ENCODE results near the gene MGMT. TPM values are rescaled to one million over a fixed set of nuclear protein-coding genes. Genes with fewer than 3 reads are reported as not detected.

The MGMT gene
- polyA plus RNA-seq, 1 donor from 2014 or later = 0.94 TPM

GRCh38 chr10:129544205-129545202, 77.5 kb downstream of the MGMT start:
- Histone ChIP-seq H3K79me2 (replicated peaks; ENCODE audit: insufficient read depth, low read length) (no peaks in the 10 kb centered on the region), H3K36me3 (ENCODE audit: insufficient read depth, low read length) (no peaks in the 10 kb centered on the region), H3K27me3 (ENCODE audit: insufficient read depth, low read depth, low read length) (no peaks in the 10 kb centered on the region), H4K20me1 (ENCODE audit: insufficient read depth) (no peaks in the 10 kb centered on the region), H3K9me3 (ENCODE audit: low read length) (no peaks in the 10 kb centered on the region), H3K4me2 (ENCODE audit: low read length) (no peak overlapping the region), H2AFZ (ENCODE audit: low read depth, low read length) (no peak overlapping the region), H3K9me2 (ENCODE audit: insufficient read depth, low read length) (no peaks in the 10 kb centered on the region), H3F3A (ENCODE audit: insufficient read depth, low read length, poor library complexity, severe bottlenecking) (no peaks in the 10 kb centered on the region), H3K4me3 (ENCODE audit: low read length) (no peak overlapping the region), H3K9ac (ENCODE audit: low read length) (no peak overlapping the region), H3K27ac (ENCODE audit: low read length) (no peak overlapping the region)
- no peak for TF ChIP-seq REST (IDR thresholded peaks at IDR 0.05; ENCODE audit: borderline replicate concordance)
- no peak for TF ChIP-seq SMC3 (conservative IDR thresholded peaks at IDR 0.05; ENCODE audit: poor library complexity)
- no peak for TF ChIP-seq CTCF (IDR thresholded peaks at IDR 0.05; ENCODE audit: poor library complexity, severe bottlenecking)
- no peak for TF ChIP-seq TAF1 (IDR thresholded peaks at IDR 0.05; ENCODE audit: low read depth)
- TF ChIP-seq EZH2 (IDR thresholded peaks at IDR 0.05; ENCODE audit: borderline replicate concordance, insufficient read depth, low read length, poor library complexity, severe bottlenecking) = no peak
- no peak for TF ChIP-seq MXI1 (conservative IDR thresholded peaks at IDR 0.05; ENCODE audit: poor library complexity, severe bottlenecking)
- TF ChIP-seq EP300 (conservative IDR thresholded peaks at IDR 0.05; ENCODE audit: poor library complexity, severe bottlenecking) = no peak
- TF ChIP-seq POLR2AphosphoS5 (IDR thresholded peaks at IDR 0.05) = no peak
- no peak for TF ChIP-seq RAD21 (conservative IDR thresholded peaks at IDR 0.05)

GRCh38 chr10:129545261-129545660, 78.2 kb downstream of the MGMT start:
- Histone ChIP-seq H3K9me3 (ENCODE audit: low read length) (no peaks in the 10 kb centered on the region), H3K27me3 (ENCODE audit: insufficient read depth, low read depth, low read length) (no peaks in the 10 kb centered on the region), H3K4me2 (ENCODE audit: low read length) (no peak overlapping the region), H3F3A (ENCODE audit: insufficient read depth, low read length, poor library complexity, severe bottlenecking) (no peaks in the 10 kb centered on the region), H3K9me2 (ENCODE audit: insufficient read depth, low read length) (no peaks in the 10 kb centered on the region), H3K27ac (ENCODE audit: low read length) (no peak overlapping the region), H3K79me2 (replicated peaks; ENCODE audit: insufficient read depth, low read length) (no peaks in the 10 kb centered on the region), H4K20me1 (ENCODE audit: insufficient read depth) (no peaks in the 10 kb centered on the region), H3K36me3 (ENCODE audit: insufficient read depth, low read length) (no peaks in the 10 kb centered on the region), H2AFZ (ENCODE audit: low read depth, low read length) (no peak overlapping the region), H3K9ac (ENCODE audit: low read length) (no peak overlapping the region), H3K4me3 (ENCODE audit: low read length) (no peak overlapping the region)
- no peak for TF ChIP-seq POLR2AphosphoS5 (IDR thresholded peaks at IDR 0.05)
- no peak for TF ChIP-seq TAF1 (IDR thresholded peaks at IDR 0.05; ENCODE audit: low read depth)
- TF ChIP-seq CTCF (IDR thresholded peaks at IDR 0.05; ENCODE audit: poor library complexity, severe bottlenecking) = no peak
- no peak for TF ChIP-seq EZH2 (IDR thresholded peaks at IDR 0.05; ENCODE audit: borderline replicate concordance, insufficient read depth, low read length, poor library complexity, severe bottlenecking)
- no peak for TF ChIP-seq MXI1 (conservative IDR thresholded peaks at IDR 0.05; ENCODE audit: poor library complexity, severe bottlenecking)
- TF ChIP-seq RAD21 (conservative IDR thresholded peaks at IDR 0.05) = no peak
- TF ChIP-seq REST (IDR thresholded peaks at IDR 0.05; ENCODE audit: borderline replicate concordance) = no peak
- TF ChIP-seq EP300 (conservative IDR thresholded peaks at IDR 0.05; ENCODE audit: poor library complexity, severe bottlenecking) = no peak
- no peak for TF ChIP-seq SMC3 (conservative IDR thresholded peaks at IDR 0.05; ENCODE audit: poor library complexity)

Measured in neural cell (in vitro differentiated cells).